Upper lobe of left lung (tissue), 4 donors: ENCODE data around the gene ZNF764.

Source experiments
- POLR2A ChIP-seq, 4 donors: fragments of 450-650 bp; IDR thresholded peaks; one replicate each; pipeline ENCODE4 v1.5.1; 2016 to 2017; ENCODE audit warnings: antibody characterized with exemption in 4 of 4, mild to moderate bottlenecking in 2 of 4
- TF ChIP-seq, protein P1 (sequence below), 6 experiments: fragments of 450-650 bp in 4 of 6; fragments of 200-600 bp in 2 of 6; sonication (generic) in 2 of 6; IDR thresholded peaks; one replicate each; pipeline ENCODE4 v1.5.1; 2016 to 2019; ENCODE audit warnings: antibody characterized with exemption in 6 of 6

DNA sequence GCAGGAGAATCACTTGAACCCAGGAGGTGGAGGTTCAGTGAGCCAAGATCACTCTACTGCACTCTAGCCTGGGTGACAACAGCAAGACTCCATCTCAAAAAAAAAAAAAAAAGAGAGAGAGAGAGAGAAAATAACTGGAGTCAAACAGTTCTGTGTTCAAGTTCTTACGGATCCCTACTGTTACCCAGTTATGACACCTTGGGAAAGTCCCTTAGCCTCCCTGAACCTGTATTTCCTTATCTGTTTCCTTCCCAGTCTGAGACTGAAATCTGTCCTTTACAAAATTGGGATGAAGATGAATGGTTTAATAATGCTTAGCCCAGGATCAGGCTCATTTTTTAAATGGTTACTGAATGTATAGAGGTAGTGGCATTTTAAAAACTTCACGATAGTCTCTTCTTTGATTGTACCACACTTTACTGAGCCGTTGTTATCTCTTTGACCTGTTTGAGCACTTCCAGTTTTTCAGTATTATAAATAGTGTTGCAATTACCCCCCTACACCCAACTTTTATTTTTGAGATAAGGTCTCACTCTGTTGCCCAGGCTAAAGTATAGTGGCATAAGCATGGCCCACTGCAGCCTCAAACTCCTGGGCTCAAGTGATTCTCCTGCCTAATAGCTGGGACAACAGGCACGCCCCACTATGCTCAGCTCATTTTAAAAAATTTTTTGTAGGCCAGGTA lies 49.0 kb downstream of the ZNF764 start:
- TF ChIP-seq, protein P1, sequence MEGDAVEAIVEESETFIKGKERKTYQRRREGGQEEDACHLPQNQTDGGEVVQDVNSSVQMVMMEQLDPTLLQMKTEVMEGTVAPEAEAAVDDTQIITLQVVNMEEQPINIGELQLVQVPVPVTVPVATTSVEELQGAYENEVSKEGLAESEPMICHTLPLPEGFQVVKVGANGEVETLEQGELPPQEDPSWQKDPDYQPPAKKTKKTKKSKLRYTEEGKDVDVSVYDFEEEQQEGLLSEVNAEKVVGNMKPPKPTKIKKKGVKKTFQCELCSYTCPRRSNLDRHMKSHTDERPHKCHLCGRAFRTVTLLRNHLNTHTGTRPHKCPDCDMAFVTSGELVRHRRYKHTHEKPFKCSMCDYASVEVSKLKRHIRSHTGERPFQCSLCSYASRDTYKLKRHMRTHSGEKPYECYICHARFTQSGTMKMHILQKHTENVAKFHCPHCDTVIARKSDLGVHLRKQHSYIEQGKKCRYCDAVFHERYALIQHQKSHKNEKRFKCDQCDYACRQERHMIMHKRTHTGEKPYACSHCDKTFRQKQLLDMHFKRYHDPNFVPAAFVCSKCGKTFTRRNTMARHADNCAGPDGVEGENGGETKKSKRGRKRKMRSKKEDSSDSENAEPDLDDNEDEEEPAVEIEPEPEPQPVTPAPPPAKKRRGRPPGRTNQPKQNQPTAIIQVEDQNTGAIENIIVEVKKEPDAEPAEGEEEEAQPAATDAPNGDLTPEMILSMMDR (IDR thresholded peaks at IDR 0.05): no peak
- TF ChIP-seq POLR2A (IDR thresholded peaks at IDR 0.05): no peak
